HG02870 (cell line): ENCODE measurements around the gene LDAH.
A peak's percentile ranks its signal among the peaks of the same experiment; 100 is the strongest.

ENCODE experiments used
- ATAC-seq: cut with Tn5 transposase; IDR thresholded peaks from one replicate; pipeline ENCODE4 v1.9.1; 2021; ENCODE audit warnings: mild to moderate bottlenecking, moderate library complexity; ENCODE audit not compliant: unreplicated experiment

LDAH gene

GRCh38 chr2:20822535-20823490, at the start of gene LDAH:
TSS of gene LDAH (minus strand) at chr2:20823101. CDS start at chr2:20801463, 21,638 bp downstream.
- ATAC-seq: peak; percentile 85

- ATAC-seq: peak; percentile 100
Observed at GRCh38 chr2:20868377-20868776, 45.5 kb upstream of the LDAH start.

- peak; percentile 57 for ATAC-seq
Observed at GRCh38 chr2:20862850-20863249, 39.9 kb upstream of the LDAH start.

GRCh38 chr2:20855456-20855855, 32.6 kb upstream of the LDAH start:
- no peak for ATAC-seq

- no peak for ATAC-seq
Observed at GRCh38 chr2:20852670-20853069, 29.8 kb upstream of the LDAH start.

- no peak for ATAC-seq
Observed at GRCh38 chr2:20852139-20852538, 29.2 kb upstream of the LDAH start.

- ATAC-seq: no peak
Observed at GRCh38 chr2:20844246-20844645, 21.3 kb upstream of the LDAH start.

- ATAC-seq: no peak
Observed at GRCh38 chr2:20839052-20839451, 16.2 kb upstream of the LDAH start.

GRCh38 chr2:20838016-20838415, 15.1 kb upstream of the LDAH start:
- ATAC-seq: no peak

GRCh38 chr2:20836521-20836920, 13.6 kb upstream of the LDAH start:
- ATAC-seq: no peak

GRCh38 chr2:20834331-20834730, 11.4 kb upstream of the LDAH start:
- no peak for ATAC-seq

- ATAC-seq: no peak
Observed at GRCh38 chr2:20832606-20833005, 9.7 kb upstream of the LDAH start.

- ATAC-seq: no peak
Observed at GRCh38 chr2:20829861-20830260, 7.0 kb upstream of the LDAH start.

GRCh38 chr2:20823917-20824316, 1.0 kb upstream of the LDAH start:
- ATAC-seq: no peak

GRCh38 chr2:20818820-20819219, 4.1 kb downstream of the LDAH start:
- ATAC-seq: no peak

GRCh38 chr2:20815216-20815615, 7.7 kb downstream of the LDAH start:
- no peak for ATAC-seq

- ATAC-seq: no peak
Observed at GRCh38 chr2:20812779-20813178, 10.1 kb downstream of the LDAH start.

- no peak for ATAC-seq
Observed at GRCh38 chr2:20806286-20806685, 16.6 kb downstream of the LDAH start.

- no peak for ATAC-seq
Observed at GRCh38 chr2:20803974-20804373, 18.9 kb downstream of the LDAH start.

- ATAC-seq: no peak
Observed at GRCh38 chr2:20803226-20803682, 19.6 kb downstream of the LDAH start.

- ATAC-seq: peak; percentile 55
Observed at GRCh38 chr2:20797096-20797495, 25.8 kb downstream of the LDAH start.

- ATAC-seq: peak; percentile 67
Observed at GRCh38 chr2:20796374-20796791, 26.5 kb downstream of the LDAH start.
